PC-9 (cell line): ENCODE data around the gene SLC25A29.

Experiments used
- CTCF ChIP-seq: fragments of 200-600 bp; sonication (generic); conservative IDR thresholded peaks from 2 replicates; pipeline ENCODE4 v1.6.1; 2017; ENCODE audit warnings: mixed run types, antibody characterized with exemption, mild to moderate bottlenecking, moderate library complexity
- EZH2 ChIP-seq: fragments of 200-600 bp; sonication (generic); IDR thresholded peaks from 2 replicates; pipeline ENCODE4 v1.8.0; 2017; ENCODE audit warnings: antibody characterized with exemption, low read depth

GRCh38 chr14:100350986-100351385 is 44.7 kb upstream of the SLC25A29 start:
- no peak for TF ChIP-seq EZH2
- no peak for TF ChIP-seq CTCF
